ENCODE data around the gene PPP1R2.

DNA sequence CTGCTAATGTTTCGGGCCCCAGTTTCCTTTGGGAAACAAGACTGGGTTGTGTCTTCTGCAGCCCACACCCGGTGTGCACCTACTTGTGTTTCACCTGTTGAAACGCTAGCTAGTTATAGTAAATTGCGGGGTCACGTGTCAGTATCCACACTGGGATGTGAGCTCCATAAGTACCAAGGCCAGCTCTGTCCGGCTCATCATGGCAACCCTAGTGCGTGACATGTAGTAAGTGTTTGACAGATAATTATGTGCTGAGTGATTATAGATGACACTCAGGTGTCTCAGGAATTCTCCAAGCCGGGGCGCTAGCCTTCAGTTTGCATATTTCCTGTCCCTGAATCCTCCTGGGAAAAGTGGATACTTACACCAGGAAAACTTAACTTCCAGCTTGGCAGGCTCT, 27.8 kb upstream of the PPP1R2 start:
- TF ChIP-seq, protein P1, sequence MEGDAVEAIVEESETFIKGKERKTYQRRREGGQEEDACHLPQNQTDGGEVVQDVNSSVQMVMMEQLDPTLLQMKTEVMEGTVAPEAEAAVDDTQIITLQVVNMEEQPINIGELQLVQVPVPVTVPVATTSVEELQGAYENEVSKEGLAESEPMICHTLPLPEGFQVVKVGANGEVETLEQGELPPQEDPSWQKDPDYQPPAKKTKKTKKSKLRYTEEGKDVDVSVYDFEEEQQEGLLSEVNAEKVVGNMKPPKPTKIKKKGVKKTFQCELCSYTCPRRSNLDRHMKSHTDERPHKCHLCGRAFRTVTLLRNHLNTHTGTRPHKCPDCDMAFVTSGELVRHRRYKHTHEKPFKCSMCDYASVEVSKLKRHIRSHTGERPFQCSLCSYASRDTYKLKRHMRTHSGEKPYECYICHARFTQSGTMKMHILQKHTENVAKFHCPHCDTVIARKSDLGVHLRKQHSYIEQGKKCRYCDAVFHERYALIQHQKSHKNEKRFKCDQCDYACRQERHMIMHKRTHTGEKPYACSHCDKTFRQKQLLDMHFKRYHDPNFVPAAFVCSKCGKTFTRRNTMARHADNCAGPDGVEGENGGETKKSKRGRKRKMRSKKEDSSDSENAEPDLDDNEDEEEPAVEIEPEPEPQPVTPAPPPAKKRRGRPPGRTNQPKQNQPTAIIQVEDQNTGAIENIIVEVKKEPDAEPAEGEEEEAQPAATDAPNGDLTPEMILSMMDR (IDR thresholded peaks at IDR 0.05), result no peak
- TF ChIP-seq POLR2A (IDR thresholded peaks at IDR 0.05), result no peak

All from Peyer's patch (tissue), 4 donors.